Endothelial cell of umbilical vein (primary cell): ENCODE results near the gene ACMSD. TPM values are rescaled to one million over a fixed set of nuclear protein-coding genes. Genes with fewer than 3 reads are reported as not detected.

Experiments
- BruUV-seq: library from RNA; stranded (reverse); fragments of 400-500 nt; replicated peaks from 2 replicates; lab custom pipeline; 2021; lab: Mats Ljungman, UMichigan
- CTCF ChIA-PET: fragments of 300-600, 350-600 bp; sonication (Branson Sonifier 250); formaldehyde crosslinking; loops from one replicate; lab custom pipeline; 2021; ENCODE audit warnings: antibody characterized with exemption, inconsistent platforms; lab: Charles Lee
- POLR2A ChIA-PET: fragments of 300-600, 350-600 bp; sonication (Branson Sonifier 250); formaldehyde crosslinking; loops from one replicate; lab custom pipeline; 2021; ENCODE audit warnings: antibody characterized with exemption, inconsistent platforms; lab: Charles Lee
- DNase-seq: peaks from one replicate; pipeline ENCODE4 v3.0.0-alpha.2; 2011; ENCODE audit warnings: low read depth, low spot score
- FAIRE-seq: peaks from 2 replicates; lab custom pipeline; 2011; peaks lifted over from hg19 to GRCh38; lab: Jason Lieb, UNC
- H2AFZ ChIP-seq: 2 replicates; pipeline ENCODE4 v1.6.0; 2012; ENCODE audit warnings: low read depth, low read length, control low read depth, inconsistent platforms
- H3K27ac ChIP-seq: 2 replicates; pipeline ENCODE4 v1.5.1; 2011; ENCODE audit warnings: low read depth, mild to moderate bottlenecking, control low read depth, low read length, moderate library complexity; ENCODE audit not compliant: insufficient read depth
- H3K27me3 ChIP-seq, 2 experiments: 2 replicates each; pipeline versions ENCODE4 v1.6.0 to v1.6.1; 2011; ENCODE audit warnings: low read length in 2 of 2, mixed read lengths in 1 of 2; ENCODE audit not compliant: control insufficient read depth in 2 of 2, insufficient read depth in 2 of 2
- H3K36me3 ChIP-seq, 2 experiments: 2 replicates in 1 of 2; 3 replicates in 1 of 2; pipeline ENCODE4 v1.5.1; 2011; ENCODE audit warnings: low read length in 2 of 2, mild to moderate bottlenecking in 1 of 2, moderate library complexity in 1 of 2; ENCODE audit not compliant: control insufficient read depth in 2 of 2, insufficient read depth in 2 of 2; ENCODE audit errors: extremely low read depth in 1 of 2
- H3K4me1 ChIP-seq: 3 replicates; pipeline ENCODE4 v1.5.1; 2011; ENCODE audit warnings: mild to moderate bottlenecking, low read length; ENCODE audit not compliant: control insufficient read depth, insufficient read depth; ENCODE audit errors: extremely low read depth
- H3K4me2 ChIP-seq: 2 replicates; pipeline ENCODE4 v1.6.1; 2011; ENCODE audit warnings: low read length, control low read depth, mixed read lengths; ENCODE audit not compliant: insufficient read depth
- H3K4me3 ChIP-seq, 3 experiments: fragments of 200-600 bp in 1 of 3; sonication (generic), shearing (Covaris generic) in 1 of 3; replicated peaks in 1 of 3; 2 replicates each; pipeline ENCODE4 v1.5.1; 2011 to 2016; ENCODE audit warnings: control low read depth in 3 of 3, low read length in 3 of 3, mild to moderate bottlenecking in 2 of 3, inconsistent platforms in 1 of 3, low read depth in 1 of 3, moderate library complexity in 1 of 3; ENCODE audit not compliant: insufficient read depth in 1 of 3
- H3K79me2 ChIP-seq: 2 replicates; pipeline ENCODE4 v1.6.0; 2012; ENCODE audit warnings: low read length, inconsistent platforms; ENCODE audit not compliant: control insufficient read depth, insufficient read depth
- H3K9ac ChIP-seq: replicated peaks from 2 replicates; pipeline ENCODE3; 2011; ENCODE audit warnings: low read length, control low read depth; ENCODE audit not compliant: insufficient read depth; ENCODE audit errors: extremely low read depth
- H3K9me1 ChIP-seq: replicated peaks from 3 replicates; pipeline ENCODE4 v1.6.0; 2011; ENCODE audit warnings: mild to moderate bottlenecking, low read length; ENCODE audit not compliant: control insufficient read depth, insufficient read depth; ENCODE audit errors: extremely low read depth
- H3K9me3 ChIP-seq: replicated peaks from 2 replicates; pipeline ENCODE4 v1.5.1; 2012; ENCODE audit warnings: low read length, inconsistent platforms; ENCODE audit not compliant: control insufficient read depth, insufficient read depth
- H4K20me1 ChIP-seq: replicated peaks from 2 replicates; pipeline ENCODE3; 2011; ENCODE audit warnings: mild to moderate bottlenecking, low read length; ENCODE audit not compliant: control insufficient read depth, insufficient read depth; ENCODE audit errors: extremely low read depth
- CTCF ChIP-seq, 2 donors: IDR thresholded peaks; 1 replicate in 1 of 2; 2 replicates in 1 of 2; pipeline ENCODE4 v1.5.1; 2011; ENCODE audit warnings: low read length in 2 of 2, mild to moderate bottlenecking in 2 of 2, moderate library complexity in 2 of 2, control low read depth in 1 of 2, inconsistent platforms in 1 of 2, low read depth in 1 of 2; ENCODE audit not compliant: insufficient read depth in 1 of 2; ENCODE audit errors: extremely low read depth in 1 of 2
- EZH2 ChIP-seq: IDR thresholded peaks from 2 replicates; pipeline ENCODE4 v1.6.1; 2012; ENCODE audit warnings: borderline replicate concordance, low read depth, mild to moderate bottlenecking, moderate library complexity, low read length, inconsistent platforms; ENCODE audit not compliant: severe bottlenecking
- FOS ChIP-seq: IDR thresholded peaks from 2 replicates; pipeline ENCODE4 v1.6.1; 2011; ENCODE audit warnings: mild to moderate bottlenecking, low read length, moderate library complexity, borderline replicate concordance; ENCODE audit not compliant: insufficient read depth
- GATA2 ChIP-seq: IDR thresholded peaks from 2 replicates; pipeline ENCODE4 v1.7.0; 2011; ENCODE audit warnings: low read depth, mild to moderate bottlenecking, moderate library complexity, mixed read lengths, low read length; ENCODE audit not compliant: insufficient read length, insufficient read depth
- JUN ChIP-seq: IDR thresholded peaks from 2 replicates; pipeline ENCODE4 v1.6.1; 2011; ENCODE audit warnings: borderline replicate concordance, low read depth; ENCODE audit not compliant: insufficient read length, insufficient read depth
- MAX ChIP-seq: IDR thresholded peaks from 2 replicates; pipeline ENCODE4 v1.6.1; 2011; ENCODE audit not compliant: insufficient read depth, insufficient read length
- MYC ChIP-seq: IDR thresholded peaks from one replicate; pipeline ENCODE4 v1.6.1; 2011; ENCODE audit warnings: mild to moderate bottlenecking, low read depth, low read length
- POLR2A ChIP-seq: IDR thresholded peaks from 2 replicates; pipeline ENCODE4 v1.6.1; 2012; ENCODE audit warnings: low read depth, mild to moderate bottlenecking, control low read depth, low read length
- POLR2AphosphoS5 ChIP-seq: IDR thresholded peaks from 2 replicates; pipeline ENCODE4 v1.6.1; 2012; ENCODE audit warnings: low read depth, mild to moderate bottlenecking, control low read depth, low read length, moderate library complexity; ENCODE audit not compliant: insufficient read depth
- dilution Hi-C: fragments of 300-500 bp; cut with MboI; formaldehyde crosslinking; loops from one replicate; pipeline ENCODE4 v1.15.0; 2019; ENCODE audit warnings: low sequenced_read_pairs; ENCODE audit not compliant: extremely low pct_ligation_motif_present
- intact Hi-C: fragments of 100-400 bp; cut with micrococcal nuclease; formaldehyde crosslinking; loops from one replicate; pipeline ENCODE4 v1.10.0; 2022
- polyA plus RNA-seq, 4 experiments: library from polyadenylated mRNA; depleted of rRNA in 3 of 4; stranded (reverse) in 3 of 4; unstranded in 1 of 4; fragments of >200 nt; gene quantifications; 2 replicates each; pipeline versions ENCODE4 v1.2.1 to v1.2.3, GENCODE V29; 2011 to 2012; ENCODE audit warnings: missing spikeins in 1 of 4
- total RNA-seq: library from RNA; stranded (reverse); gene quantifications from 2 replicates; pipeline ENCODE4 v1.2.3, GENCODE V29; 2021

ACMSD gene
- total and polyA plus RNA-seq, 2 donors (not counting 3 experiments of a cell fraction or from before 2014, with no cell fraction given): not detected

- intact Hi-C loops: no loop called here
- Histone ChIP-seq H3K9me3 (no peaks in the 10 kb centered on the region), H3K4me2 (no peak overlapping the region), H4K20me1 (no peaks in the 10 kb centered on the region), H3K4me1 (no peaks in the 10 kb centered on the region), H3K27ac (no peak overlapping the region), H3K36me3 (no peaks in the 10 kb centered on the region), H3K79me2 (no peaks in the 10 kb centered on the region), H3K9me1 (no peaks in the 10 kb centered on the region), H3K4me3 (no peak overlapping the region), H2AFZ (no peak overlapping the region), H3K9ac (no peak overlapping the region), H3K27me3 (peaks cover 0 to 6% of the 10 kb centered on the region in 2 experiments)
- no TSS peak for BruUV-seq
- no peak for FAIRE-seq
- no peak for DNase-seq
- CTCF ChIA-PET: interaction anchor here (0.7 kb wide), 1 partner anchor 829 kb away, joined by 5 read pairs; no protein-coding TSS in a partner anchor
- POLR2A ChIA-PET: no interaction called here
- dilution Hi-C loops: no loop called here
- TF ChIP-seq POLR2AphosphoS5: no peak
- no peak for TF ChIP-seq MYC
- TF ChIP-seq MAX: no peak
- no peak for TF ChIP-seq CTCF (IDR thresholded peaks at IDR 0.05; ENCODE audit: extremely low read depth in 1 of 2, insufficient read depth in 1 of 2, low read depth in 1 of 2, low read length in 2 of 2)
- TF ChIP-seq EZH2: no peak
- TF ChIP-seq POLR2A: no peak
- no peak for TF ChIP-seq GATA2
- TF ChIP-seq JUN: no peak
- TF ChIP-seq FOS: no peak
These were observed 6.6 kb downstream of the ACMSD start for GRCh38 chr2:134845028-134845427.
